Smooth muscle cell of the brain vasculature (primary cell): ENCODE data around the gene METRNL.
"Not testable (repeated sequence)": the region's sequence is repeated elsewhere in the genome, so short reads cannot be mapped to it uniquely, and the experiment has no call there.

Experiments
- DNase-seq: peaks from one replicate; pipeline ENCODE4 v3.0.0-alpha.2; 2012; ENCODE audit warnings: low read depth, low spot score

Gene METRNL

GRCh38 chr17:83106913-83107655 lies 27.7 kb downstream of the METRNL start:
- DNase-seq = no peak

- DNase-seq = no peak
Observed at GRCh38 chr17:83107656-83108048, 28.2 kb downstream of the METRNL start.

GRCh38 chr17:83108709-83109108 lies 29.3 kb downstream of the METRNL start:
- DNase-seq = no peak

GRCh38 chr17:83109386-83109785 lies 30.0 kb downstream of the METRNL start:
- no peak for DNase-seq

GRCh38 chr17:83109793-83110645 lies 30.6 kb downstream of the METRNL start:
- DNase-seq = peak; percentile 75

GRCh38 chr17:83110735-83111134 lies 31.3 kb downstream of the METRNL start:
- DNase-seq = no peak

- DNase-seq = no peak
Observed at GRCh38 chr17:83111516-83112282, 32.3 kb downstream of the METRNL start.

GRCh38 chr17:83113381-83113780 lies 34.0 kb downstream of the METRNL start:
- no peak for DNase-seq

GRCh38 chr17:83113792-83114191 lies 34.4 kb downstream of the METRNL start:
- DNase-seq = no peak

- no peak for DNase-seq
Observed at GRCh38 chr17:83114706-83115105, 35.3 kb downstream of the METRNL start.

- no peak for DNase-seq
Observed at GRCh38 chr17:83115202-83115651, 35.8 kb downstream of the METRNL start.

GRCh38 chr17:83115832-83116231 lies 36.4 kb downstream of the METRNL start:
- DNase-seq = no peak

- no peak for DNase-seq
Observed at GRCh38 chr17:83116311-83116771, 36.9 kb downstream of the METRNL start.

- no peak for DNase-seq
Observed at GRCh38 chr17:83116783-83117555, 37.6 kb downstream of the METRNL start.

GRCh38 chr17:83117583-83117982 lies 38.2 kb downstream of the METRNL start:
- no peak for DNase-seq

- no peak for DNase-seq
Observed at GRCh38 chr17:83118071-83118841, 38.8 kb downstream of the METRNL start.

- no peak for DNase-seq
Observed at GRCh38 chr17:83119987-83120864, 40.8 kb downstream of the METRNL start.

- not testable (repeated sequence) for DNase-seq
Observed at GRCh38 chr17:83121473-83121872, 42.1 kb downstream of the METRNL start.
